Activated CD4-positive, alpha-beta T cell treated with anti-CD3 and anti-CD28 coated beads, Interleukin-2, amount 10 ng/mL, durations not matched to agents 7 days and 5 days (primary cell): Measurements from ENCODE around the gene RCE1. TPM values are rescaled to one million over a fixed set of nuclear protein-coding genes. Genes with fewer than 3 reads are reported as not detected.

Experiments
- CTCF ChIA-PET: fragments of 350-600 bp; sonication (Branson Sonifier 250); formaldehyde crosslinking; loops from one replicate; lab custom pipeline; 2021; ENCODE audit warnings: antibody characterized with exemption; lab: Charles Lee
- POLR2A ChIA-PET: fragments of 350-600 bp; sonication (Branson Sonifier 250); formaldehyde crosslinking; loops from one replicate; lab custom pipeline; 2021; ENCODE audit warnings: antibody characterized with exemption; lab: Charles Lee
- DNase-seq: peaks from one replicate; pipeline ENCODE4 v3.0.0-alpha.2; 2020
- H3K27ac Mint-ChIP-seq: one replicate; pipeline ENCODE4 v1.8.0; 2021; ENCODE audit warnings: mild to moderate bottlenecking, moderate library complexity, mixed read lengths
- H3K27me3 Mint-ChIP-seq: one replicate; pipeline ENCODE4 v1.8.0; 2021; ENCODE audit warnings: mixed read lengths
- H3K36me3 Mint-ChIP-seq: one replicate; pipeline ENCODE4 v1.8.0; 2021; ENCODE audit warnings: low read depth, mixed read lengths
- H3K4me1 Mint-ChIP-seq: one replicate; pipeline ENCODE4 v1.8.0; 2021; ENCODE audit warnings: mixed read lengths
- H3K4me3 Mint-ChIP-seq: one replicate; pipeline ENCODE4 v1.8.0; 2021; ENCODE audit warnings: mild to moderate bottlenecking, moderate library complexity, mixed read lengths
- H3K9me3 Mint-ChIP-seq: one replicate; pipeline ENCODE4 v1.8.0; 2021; ENCODE audit warnings: mixed read lengths
- total RNA-seq, 2 experiments: library from RNA; stranded (reverse); gene quantifications; one replicate each; pipeline ENCODE4 v1.2.3, GENCODE V29; 2021

The RCE1 gene
- total RNA-seq, 2 experiments from 2014 or later = 23.1 to 23.7 TPM

DNA sequence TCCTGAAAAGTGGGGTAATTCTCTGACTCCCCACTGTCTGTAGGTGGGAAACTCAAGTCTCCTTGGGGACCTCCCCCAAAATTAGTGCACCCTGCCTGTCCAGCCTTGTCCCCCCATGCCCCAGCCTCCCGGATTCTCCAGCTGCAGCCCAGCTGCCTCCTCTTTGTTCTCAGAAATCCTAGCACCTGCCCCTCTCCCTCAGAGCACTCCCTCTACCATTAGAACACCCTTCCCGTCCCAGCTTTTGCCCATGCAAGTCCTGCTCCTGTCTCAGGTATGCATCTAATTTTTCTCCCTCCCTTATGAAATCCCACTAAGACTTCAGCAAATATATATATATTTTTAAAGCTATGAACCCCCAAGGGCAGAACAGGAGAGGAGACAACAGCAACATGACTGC, 50.9 kb downstream of the RCE1 start:
- no peak overlapping the region for H3K4me3 Mint-ChIP-seq

More for the DNA sequence above, 50.9 kb downstream of the RCE1 start:
- Mint-ChIP-seq H3K9me3 (no peaks in the 10 kb centered on the region), H3K4me1 (peaks cover 8% of the 10 kb centered on the region), H3K36me3 (no peaks in the 10 kb centered on the region), H3K27ac (no peak overlapping the region), H3K27me3 (peaks cover 3% of the 10 kb centered on the region)
- DNase-seq = no peak
- POLR2A ChIA-PET = no interaction called here
- CTCF ChIA-PET = interaction anchor here (1.0 to 2.0 kb wide), 2 partner anchors 8 to 11 kb away, joined by 3 to 6 read pairs; no protein-coding TSS in a partner anchor

Other genes with a start within 250 kb of the RCE1 start
- 100 to 1,000 TPM; 124 to 140 TPM for gene RBM14, start 226.8 kb upstream of the RCE1 start, total RNA-seq
- gene RBM4, start 204.7 kb upstream of the RCE1 start, total RNA-seq = 100 to 1,000 TPM; 124 to 137 TPM
- 10 to 100 TPM; 18.1 to 20.4 TPM for gene RBM4B, start 165.6 kb upstream of the RCE1 start, total RNA-seq
- gene SPTBN2, start 114.2 kb upstream of the RCE1 start, total RNA-seq = under 1 TPM; 0.25 to 0.35 TPM
- 10 to 100 TPM; 14.1 to 16.6 TPM for gene LRFN4, start 13.6 kb downstream of the RCE1 start, total RNA-seq
- gene PC, start 114.9 kb downstream of the RCE1 start, total RNA-seq = 10 to 100 TPM in 1 of 2 experiments, 1 to 10 TPM in 1; 8.8 to 10.1 TPM
- gene C11orf86, start 131.9 kb downstream of the RCE1 start, total RNA-seq = not detected
- gene SYT12, start 179.7 kb downstream of the RCE1 start, total RNA-seq = not detected
- under 1 TPM in 1 of 2 experiments, not detected in 1; 0.35 TPM for gene RHOD, start 213.4 kb downstream of the RCE1 start, total RNA-seq